Psoas muscle (tissue), 7 donors: ENCODE data around the gene GYG1. TPM values are rescaled to one million over a fixed set of nuclear protein-coding genes. Genes with fewer than 3 reads are reported as not detected.

Experiments used
- polyA plus RNA-seq, 3 donors: library from polyadenylated mRNA; stranded (reverse); fragments of 200-250 nt; gene quantifications; one replicate each; pipeline ENCODE4 v1.2.3, GENCODE V29; 2013
- total RNA-seq, 4 donors: library from RNA; stranded (reverse); fragmentation: NEBNext Ultra II Directional in 2 of 4; extraction: Animal tissue kit (Norgen Biotek cat#: 25700) in 2 of 4; gene quantifications; one replicate each; pipeline versions ENCODE4 v1.2.1 to v1.2.4, GENCODE V29; 2021 to 2023
- donor health status: healthy with polysubstance abuse.
- donor health status: DM: no; HTN: no; CAD: no; lungs with moderate emphysema.
- donor health status: Bipolar disorder and iron deficiency.
- donor health status: healthy.
- donor health status: DM: no; HTN: no; CAD: no.
- donor health status: DM: no; HTN: no; CAD: no.
- donor health status: DM: yes; HTN: yes; CAD: no.

GYG1 gene
- total and polyA plus RNA-seq, 7 donors = 164 to 550 (median 338) TPM

Other genes with a start within 250 kb of the GYG1 start
- 1 to 10 TPM in 2 of 4 donors, under 1 TPM in 1, not detected in 1; 0.88 to 6.2 (median 2.3) TPM for gene CPB1, start 163.7 kb upstream of the GYG1 start, total RNA-seq
- gene CPB1, start 163.7 kb upstream of the GYG1 start, polyA plus RNA-seq = 1 to 10 TPM in 2 of 3 donors, under 1 TPM in 1; 0.59 to 2.0 (median 1.3) TPM
- 1 to 10 TPM in 3 of 4 donors, under 1 TPM in 1; 0.74 to 3.8 (median 1.3) TPM for gene CPA3, start 126.2 kb upstream of the GYG1 start, total RNA-seq
- under 1 TPM; 0.34 to 0.68 (median 0.35) TPM for gene CPA3, start 126.2 kb upstream of the GYG1 start, polyA plus RNA-seq
- 10 to 100 TPM in 2 of 4 donors, 1 to 10 TPM in 2; 5.0 to 10.1 (median 8.9) TPM for gene HLTF, start 95.0 kb downstream of the GYG1 start, total RNA-seq
- 1 to 10 TPM; 2.8 to 4.0 (median 3.5) TPM for gene HLTF, start 95.0 kb downstream of the GYG1 start, polyA plus RNA-seq
- 1 to 10 TPM; 2.6 to 5.4 (median 3.4) TPM for gene HPS3, start 138.1 kb downstream of the GYG1 start, total RNA-seq
- gene HPS3, start 138.1 kb downstream of the GYG1 start, polyA plus RNA-seq = 1 to 10 TPM; 2.2 to 7.3 (median 5.6) TPM
- 1 to 10 TPM; 1.0 to 3.5 (median 1.8) TPM for gene CP, start 230.3 kb downstream of the GYG1 start, total RNA-seq
- gene CP, start 230.3 kb downstream of the GYG1 start, polyA plus RNA-seq = 1 to 10 TPM in 2 of 3 donors, under 1 TPM in 1; 0.23 to 2.3 (median 2.2) TPM